ENCODE measurements around the gene HTT-AS. TPM values are rescaled to one million over a fixed set of nuclear protein-coding genes. Genes with fewer than 3 reads are reported as not detected.

The HTT-AS gene
- total RNA-seq, 1 donor from 2014 or later, result not detected

GRCh38 chr4:3112609-3113469 is 38.5 kb upstream of the HTT-AS start:
- H3K27me3 ChIP-seq (ENCODE audit: low read depth), result no peaks in the 10 kb centered on the region
- H3K27ac ChIP-seq, result peak overlapping the region; percentile 69
- ATAC-seq, result peak; percentile 34 to 63
- DNase-seq, result no peak
- H3K4me1 ChIP-seq, result peaks cover 31% of the 10 kb centered on the region
- H3K4me3 ChIP-seq, result no peak overlapping the region
- no peaks in the 10 kb centered on the region for H3K9me3 ChIP-seq
- H3K36me3 ChIP-seq, result peaks cover 97% of the 10 kb centered on the region
- no peak for TF ChIP-seq CTCF (IDR thresholded peaks at IDR 0.05)
- intact Hi-C loops (cut with DNase I), result no loop called here

GRCh38 chr4:3112201-3112600 is 37.9 kb upstream of the HTT-AS start:
- Histone ChIP-seq H3K27ac (peak overlapping the region; percentile 69), H3K36me3 (peaks cover 97% of the 10 kb centered on the region), H3K9me3 (no peaks in the 10 kb centered on the region), H3K4me1 (peaks cover 38% of the 10 kb centered on the region), H3K27me3 (ENCODE audit: low read depth) (no peaks in the 10 kb centered on the region), H3K4me3 (no peak overlapping the region)
- ATAC-seq, result no peak
- no peak for TF ChIP-seq CTCF (IDR thresholded peaks at IDR 0.05)
- no peak for DNase-seq
- intact Hi-C loops (cut with DNase I), result no loop called here

GRCh38 chr4:3111461-3111860 is 37.1 kb upstream of the HTT-AS start:
- intact Hi-C loops (cut with DNase I), result no loop called here
- peak overlapping the region; percentile 69 for H3K27ac ChIP-seq

GRCh38 chr4:3108211-3108610 is 33.9 kb upstream of the HTT-AS start:
- Histone ChIP-seq H3K27me3 (ENCODE audit: low read depth) (no peaks in the 10 kb centered on the region), H3K27ac (peak overlapping the region; percentile 28), H3K36me3 (peaks cover 92% of the 10 kb centered on the region), H3K4me1 (peaks cover 47% of the 10 kb centered on the region), H3K4me3 (no peak overlapping the region), H3K9me3 (no peaks in the 10 kb centered on the region)
- ATAC-seq (no peak), DNase-seq (no peak)
- TF ChIP-seq CTCF (IDR thresholded peaks at IDR 0.05), result no peak
- intact Hi-C loops (cut with DNase I), result no loop called here

More at GRCh38 chr4:3111461-3111860, 37.1 kb upstream of the HTT-AS start:
- Histone ChIP-seq H3K9me3 (no peaks in the 10 kb centered on the region), H3K4me1 (peaks cover 45% of the 10 kb centered on the region), H3K36me3 (peaks cover 93% of the 10 kb centered on the region), H3K4me3 (no peak overlapping the region), H3K27me3 (ENCODE audit: low read depth) (no peaks in the 10 kb centered on the region)
- no peak for TF ChIP-seq CTCF (IDR thresholded peaks at IDR 0.05)
- no peak for DNase-seq
- no peak for ATAC-seq

GRCh38 chr4:3107691-3108121 is 33.4 kb upstream of the HTT-AS start:
- no peak for ATAC-seq
- Histone ChIP-seq H3K27me3 (ENCODE audit: low read depth) (no peaks in the 10 kb centered on the region), H3K9me3 (no peaks in the 10 kb centered on the region), H3K4me1 (peaks cover 42% of the 10 kb centered on the region), H3K4me3 (no peak overlapping the region), H3K27ac (peak overlapping the region; percentile 28), H3K36me3 (peaks cover 89% of the 10 kb centered on the region)
- intact Hi-C loops (cut with DNase I), result no loop called here
- TF ChIP-seq CTCF (IDR thresholded peaks at IDR 0.05), result no peak
- no peak for DNase-seq

Data from lower lobe of right lung (tissue), 2 donors.